GM12874 (cell line): ENCODE data around the gene CLEC14A.

Experiments used
- TF ChIP-seq, protein P1 (sequence below): IDR thresholded peaks from 2 replicates; pipeline ENCODE4 v1.5.1; 2011; ENCODE audit warnings: low read depth, mild to moderate bottlenecking, control low read depth, low read length, moderate library complexity; ENCODE audit not compliant: insufficient read depth

Gene CLEC14A

GRCh38 chr14:38204719-38205115 is 51.2 kb downstream of the CLEC14A start:
- TF ChIP-seq, protein P1, sequence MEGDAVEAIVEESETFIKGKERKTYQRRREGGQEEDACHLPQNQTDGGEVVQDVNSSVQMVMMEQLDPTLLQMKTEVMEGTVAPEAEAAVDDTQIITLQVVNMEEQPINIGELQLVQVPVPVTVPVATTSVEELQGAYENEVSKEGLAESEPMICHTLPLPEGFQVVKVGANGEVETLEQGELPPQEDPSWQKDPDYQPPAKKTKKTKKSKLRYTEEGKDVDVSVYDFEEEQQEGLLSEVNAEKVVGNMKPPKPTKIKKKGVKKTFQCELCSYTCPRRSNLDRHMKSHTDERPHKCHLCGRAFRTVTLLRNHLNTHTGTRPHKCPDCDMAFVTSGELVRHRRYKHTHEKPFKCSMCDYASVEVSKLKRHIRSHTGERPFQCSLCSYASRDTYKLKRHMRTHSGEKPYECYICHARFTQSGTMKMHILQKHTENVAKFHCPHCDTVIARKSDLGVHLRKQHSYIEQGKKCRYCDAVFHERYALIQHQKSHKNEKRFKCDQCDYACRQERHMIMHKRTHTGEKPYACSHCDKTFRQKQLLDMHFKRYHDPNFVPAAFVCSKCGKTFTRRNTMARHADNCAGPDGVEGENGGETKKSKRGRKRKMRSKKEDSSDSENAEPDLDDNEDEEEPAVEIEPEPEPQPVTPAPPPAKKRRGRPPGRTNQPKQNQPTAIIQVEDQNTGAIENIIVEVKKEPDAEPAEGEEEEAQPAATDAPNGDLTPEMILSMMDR, result no peak
